ENCODE data around the gene IGF2BP3. TPM values are rescaled to one million over a fixed set of nuclear protein-coding genes. Genes with fewer than 3 reads are reported as not detected.

IGF2BP3 gene
- total RNA-seq, 1 donor from 2014 or later, result not detected

DNA sequence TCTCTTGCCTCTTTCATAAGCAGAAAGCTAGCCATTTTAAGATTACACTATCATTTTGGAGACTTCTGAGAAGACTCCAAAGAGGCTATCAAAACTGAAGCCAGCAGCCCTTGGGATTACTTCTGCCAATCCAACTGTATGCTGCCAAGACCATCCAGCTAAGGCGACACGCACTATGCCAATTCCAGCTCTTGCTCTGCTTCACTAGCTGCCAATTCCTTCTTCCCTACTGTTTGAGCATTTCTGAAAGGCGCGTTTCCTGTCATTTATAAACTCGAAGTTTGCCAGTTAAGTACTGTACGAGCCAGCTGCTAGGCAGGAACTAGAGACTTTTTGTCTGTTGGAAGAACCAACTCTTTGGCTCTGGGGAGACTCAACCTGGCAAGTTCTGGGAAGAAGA lies 134.7 kb downstream of the IGF2BP3 start:
- Histone ChIP-seq H3K36me3 (no peaks in the 10 kb centered on the region), H3K27ac (peak overlapping the region in 1 of 2 donors; percentile 25), H3K4me3 (no peak overlapping the region), H3K9me3 (no peaks in the 10 kb centered on the region), H3K27me3 (no peaks in the 10 kb centered on the region), H3K4me1 (no peaks in the 10 kb centered on the region)
- intact Hi-C loops (cut with DNase I), result no loop called here
- no peak for TF ChIP-seq CTCF (IDR thresholded peaks at IDR 0.05)
- DNase-seq (ENCODE audit: low spot score in 2 of 2), result no peak

DNA sequence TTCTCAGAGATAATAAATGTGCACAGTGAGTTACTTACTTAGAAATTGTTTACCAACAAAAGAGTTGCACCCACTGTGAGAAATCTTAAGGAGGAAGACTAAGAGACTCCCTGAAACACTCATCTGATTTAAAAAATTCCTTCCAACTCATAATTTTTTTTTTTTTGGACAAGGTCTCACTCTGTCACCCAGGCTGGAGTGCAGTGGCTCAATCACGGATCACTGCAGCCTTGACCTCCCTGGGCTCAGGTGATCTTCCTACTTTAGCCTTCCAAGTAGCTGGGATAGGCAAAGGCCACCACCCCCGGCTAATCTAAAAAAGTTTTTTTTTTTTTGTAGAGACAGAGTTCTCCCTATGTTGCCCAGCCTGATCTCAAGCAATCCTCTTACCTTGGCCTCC lies 135.2 kb downstream of the IGF2BP3 start:
- no peak overlapping the region for H3K4me3 ChIP-seq
- no peak overlapping the region for H3K27ac ChIP-seq
- DNase-seq (ENCODE audit: low spot score in 2 of 2), result no peak
- intact Hi-C loops (cut with DNase I), result no loop called here
- no peaks in the 10 kb centered on the region for H3K36me3 ChIP-seq
- H3K27me3 ChIP-seq, result no peaks in the 10 kb centered on the region
- H3K4me1 ChIP-seq, result no peaks in the 10 kb centered on the region
- H3K9me3 ChIP-seq, result no peaks in the 10 kb centered on the region
- TF ChIP-seq CTCF (IDR thresholded peaks at IDR 0.05), result no peak

DNA sequence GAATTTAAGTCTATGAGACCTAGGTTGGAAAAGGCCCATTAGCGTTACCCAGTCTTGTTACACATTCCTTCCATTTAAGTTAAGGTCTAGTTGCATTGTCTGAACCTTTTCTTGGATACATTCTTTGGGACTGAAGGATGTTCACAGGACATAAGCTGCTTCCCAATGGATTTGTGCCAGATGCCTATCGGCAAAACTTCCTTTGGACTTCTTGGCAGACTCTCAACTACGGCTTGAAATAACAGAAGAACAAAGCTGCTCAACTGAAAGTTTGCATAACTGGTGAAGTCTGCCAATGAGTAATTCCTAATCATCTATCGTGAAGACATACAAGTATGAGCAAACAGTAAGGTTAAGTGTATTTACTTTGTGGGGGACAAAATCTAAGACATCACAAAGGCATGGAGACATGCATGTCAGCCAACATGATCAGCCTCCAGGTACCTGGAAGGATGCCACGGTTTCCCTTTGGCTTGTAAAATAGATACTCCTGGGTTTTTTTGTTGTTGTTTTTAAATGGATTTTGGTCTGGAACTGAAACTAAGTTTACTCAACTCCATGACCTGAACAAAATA lies 135.7 kb downstream of the IGF2BP3 start:
- Histone ChIP-seq H3K4me3 (no peak overlapping the region), H3K9me3 (no peaks in the 10 kb centered on the region), H3K27ac (peak overlapping the region in 1 of 2 donors; percentile 1), H3K27me3 (no peaks in the 10 kb centered on the region), H3K36me3 (no peaks in the 10 kb centered on the region), H3K4me1 (no peaks in the 10 kb centered on the region)
- DNase-seq (ENCODE audit: low spot score in 2 of 2), result no peak
- no peak for TF ChIP-seq CTCF (IDR thresholded peaks at IDR 0.05)
- intact Hi-C loops (cut with DNase I), result no loop called here

- no peak overlapping the region for H3K4me3 ChIP-seq
- H3K4me1 ChIP-seq, result no peaks in the 10 kb centered on the region
- H3K9me3 ChIP-seq, result no peaks in the 10 kb centered on the region
- no peak for TF ChIP-seq CTCF (IDR thresholded peaks at IDR 0.05)
- intact Hi-C loops (cut with DNase I), result no loop called here
- H3K36me3 ChIP-seq, result no peaks in the 10 kb centered on the region
- DNase-seq (ENCODE audit: low spot score in 2 of 2), result no peak
- H3K27ac ChIP-seq, result peak overlapping the region in 1 of 2 donors; percentile 1
- no peaks in the 10 kb centered on the region for H3K27me3 ChIP-seq
Observed at GRCh38 chr7:23333671-23334246, 136.5 kb downstream of the IGF2BP3 start.

DNA sequence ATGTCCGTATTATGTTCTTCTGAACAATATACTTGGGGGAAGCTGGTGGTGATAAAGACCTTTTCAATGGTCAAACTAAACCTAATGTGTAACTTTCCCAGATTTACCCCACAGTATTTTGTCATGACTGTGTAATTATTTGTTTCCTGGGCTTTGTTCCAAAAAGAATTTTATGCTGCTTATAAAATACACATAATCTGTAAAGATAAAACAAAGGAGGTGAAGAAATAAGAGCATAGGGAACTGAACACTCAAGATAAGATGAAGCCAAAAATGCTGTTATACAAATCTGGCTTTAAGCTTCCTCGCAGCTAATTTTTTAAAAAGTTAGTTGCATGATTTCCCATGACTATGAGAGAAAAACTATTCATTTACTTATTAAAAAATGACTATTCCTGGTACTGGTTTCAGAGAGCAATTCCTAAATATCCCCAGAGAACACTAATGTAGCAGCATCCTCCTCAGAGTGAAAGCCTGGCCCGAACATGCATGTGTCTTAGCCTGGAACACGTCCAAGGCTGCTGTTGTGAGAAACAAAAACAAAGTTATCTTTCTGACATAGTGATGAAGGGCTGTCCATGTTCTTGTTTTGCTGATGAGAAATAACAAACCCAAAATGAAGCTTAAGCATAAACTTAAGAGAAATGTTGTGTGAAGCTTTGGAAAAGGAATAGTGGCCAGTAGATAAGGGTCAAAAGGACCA lies 137.2 kb downstream of the IGF2BP3 start:
- Histone ChIP-seq H3K36me3 (no peaks in the 10 kb centered on the region), H3K4me1 (no peaks in the 10 kb centered on the region), H3K9me3 (no peaks in the 10 kb centered on the region), H3K27me3 (no peaks in the 10 kb centered on the region), H3K27ac (no peak overlapping the region), H3K4me3 (no peak overlapping the region)
- DNase-seq (ENCODE audit: low spot score in 2 of 2), result no peak
- intact Hi-C loops (cut with DNase I), result no loop called here
- TF ChIP-seq CTCF (IDR thresholded peaks at IDR 0.05), result no peak

All from ascending aorta (tissue), 2 donors.